ENCODE measurements around the gene SLC26A3. TPM values are rescaled to one million over a fixed set of nuclear protein-coding genes. Genes with fewer than 3 reads are reported as not detected.

Gene SLC26A3
- total and polyA plus RNA-seq, 3 donors from 2014 or later: 1.1 to 1.3 TPM; not detected in 1

DNA sequence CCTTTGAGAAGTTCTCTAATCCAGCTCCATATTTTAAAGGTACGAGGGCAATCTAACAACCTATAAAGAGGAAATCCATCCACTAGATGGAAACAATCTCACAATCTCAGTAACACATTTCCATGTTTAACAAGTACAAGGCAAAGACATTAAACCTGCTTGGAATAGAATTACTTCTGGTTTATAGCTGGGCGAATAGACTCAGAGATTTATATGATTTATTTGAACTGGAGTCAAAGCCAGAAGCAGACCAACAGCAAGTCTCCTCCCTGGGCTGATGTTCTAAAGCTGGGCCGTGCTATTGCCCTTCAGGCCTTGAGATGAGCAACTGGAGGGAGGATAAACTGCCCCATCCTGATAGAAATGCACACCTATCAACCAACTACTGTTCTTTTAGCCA, 25.3 kb downstream of the SLC26A3 start:
- no peak overlapping the region for H3K27ac ChIP-seq
- no peak for DNase-seq
- no peak overlapping the region for H3K4me3 ChIP-seq
- no peak for TF ChIP-seq CTCF (IDR thresholded peaks at IDR 0.05)
- TF ChIP-seq POLR2A (IDR thresholded peaks at IDR 0.05): no peak
- WGBS, 2 donors: 91 to 96% methylated on average over 3 of the region's 3 CpGs
- H3K9me3 ChIP-seq: no peaks in the 10 kb centered on the region
- H3K36me3 ChIP-seq (ENCODE audit: low read depth, missing control alignments): no peaks in the 10 kb centered on the region
- intact Hi-C loops (cut with DNase I; ENCODE audit: low total_unique reads): no loop called here
- H3K4me1 ChIP-seq: no peaks in the 10 kb centered on the region
- H3K27me3 ChIP-seq: no peaks in the 10 kb centered on the region

DNA sequence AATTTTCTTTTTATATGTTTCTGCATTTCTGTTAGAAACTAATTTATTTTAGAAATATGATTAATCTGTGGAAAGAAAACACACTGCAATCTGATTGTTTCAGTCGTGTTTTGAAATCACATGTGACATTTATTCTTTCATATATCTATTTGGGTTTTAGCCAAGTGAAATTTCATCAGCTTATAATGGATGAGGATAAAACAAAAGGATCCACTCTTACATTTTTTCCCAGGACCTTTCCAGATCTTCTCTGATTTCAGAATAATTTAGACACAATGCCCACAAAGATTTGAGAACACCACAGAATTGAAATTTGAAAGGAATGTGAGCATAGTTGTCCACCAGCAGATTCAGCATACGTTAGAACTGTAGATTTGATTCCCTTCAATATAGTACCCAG, 30.0 kb downstream of the SLC26A3 start:
- no peaks in the 10 kb centered on the region for H3K36me3 ChIP-seq (ENCODE audit: low read depth, missing control alignments)
- 54 to 55% methylated on average over 2 of the region's 2 CpGs for WGBS, 2 donors
- no peaks in the 10 kb centered on the region for H3K9me3 ChIP-seq
- intact Hi-C loops (cut with DNase I; ENCODE audit: low total_unique reads): no loop called here
- H3K27ac ChIP-seq: no peak overlapping the region
- no peak overlapping the region for H3K4me3 ChIP-seq
- TF ChIP-seq POLR2A (IDR thresholded peaks at IDR 0.05) (no peak), CTCF (IDR thresholded peaks at IDR 0.05) (no peak)
- no peak for DNase-seq
- H3K27me3 ChIP-seq: no peaks in the 10 kb centered on the region
- H3K4me1 ChIP-seq: no peaks in the 10 kb centered on the region

DNA sequence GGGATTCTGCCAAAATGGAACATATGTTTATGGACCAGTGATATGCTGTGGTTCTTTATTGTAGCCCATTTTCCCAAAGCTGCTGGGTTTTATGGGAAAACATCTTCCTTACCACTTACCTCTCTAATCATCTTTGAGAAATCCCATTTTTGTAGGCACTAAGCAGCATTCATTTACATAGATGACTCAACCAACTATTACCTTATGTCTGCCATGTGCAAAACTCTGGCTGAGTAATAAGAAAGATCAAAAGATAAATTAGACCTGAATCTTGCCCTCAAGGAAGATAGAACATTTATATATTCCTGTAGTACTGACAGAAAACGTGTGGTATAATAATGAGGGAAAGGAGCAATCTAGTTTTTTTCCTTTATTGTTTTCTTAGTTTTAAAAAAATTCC, 34.8 kb downstream of the SLC26A3 start:
- H3K4me1 ChIP-seq: no peaks in the 10 kb centered on the region
- TF ChIP-seq POLR2A (IDR thresholded peaks at IDR 0.05): no peak
- no peak for TF ChIP-seq CTCF (IDR thresholded peaks at IDR 0.05)
- H3K4me3 ChIP-seq: no peak overlapping the region
- H3K9me3 ChIP-seq: no peaks in the 10 kb centered on the region
- DNase-seq: no peak
- no peaks in the 10 kb centered on the region for H3K27me3 ChIP-seq
- H3K36me3 ChIP-seq (ENCODE audit: low read depth, missing control alignments): no peaks in the 10 kb centered on the region
- no peak overlapping the region for H3K27ac ChIP-seq
- 68 to 80% methylated on average over 1 of the region's 1 CpG for WGBS, 2 donors
- intact Hi-C loops (cut with DNase I; ENCODE audit: low total_unique reads): no loop called here

DNA sequence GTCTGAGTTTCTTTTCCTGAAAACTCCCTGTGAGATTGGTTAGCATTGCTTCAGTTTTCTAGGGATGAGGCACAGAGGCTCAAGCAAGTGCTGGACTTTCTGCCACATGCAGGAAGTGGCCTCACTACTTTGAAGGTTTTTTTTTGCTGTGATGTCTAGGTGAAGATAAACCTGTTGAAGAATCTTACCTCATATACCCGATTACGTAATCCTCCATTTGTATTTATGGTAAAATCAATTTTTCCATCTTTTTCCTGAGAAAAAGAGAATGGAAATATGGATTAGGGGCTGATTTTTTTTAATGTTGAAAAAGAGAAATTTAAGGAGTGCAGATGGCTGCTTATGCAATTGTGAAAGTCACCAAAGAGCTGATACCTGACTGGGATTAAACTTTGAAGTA, 35.6 kb downstream of the SLC26A3 start:
- Histone ChIP-seq H3K9me3 (no peaks in the 10 kb centered on the region), H3K4me1 (no peaks in the 10 kb centered on the region), H3K36me3 (ENCODE audit: low read depth, missing control alignments) (no peaks in the 10 kb centered on the region), H3K27ac (no peak overlapping the region), H3K27me3 (no peaks in the 10 kb centered on the region), H3K4me3 (no peak overlapping the region)
- intact Hi-C loops (cut with DNase I; ENCODE audit: low total_unique reads): no loop called here
- no peak for DNase-seq
- TF ChIP-seq CTCF (IDR thresholded peaks at IDR 0.05): no peak
- TF ChIP-seq POLR2A (IDR thresholded peaks at IDR 0.05): no peak
- WGBS, 2 donors: 95 to 98% methylated on average over 2 of the region's 2 CpGs

GRCh38 chr7:107758667-107759066, 44.4 kb downstream of the SLC26A3 start:
- no peak for DNase-seq
- no peak overlapping the region for H3K4me3 ChIP-seq
- 94 to 100% methylated on average over 1 of the region's 1 CpG for WGBS, 2 donors
- no peaks in the 10 kb centered on the region for H3K9me3 ChIP-seq
- no peaks in the 10 kb centered on the region for H3K27me3 ChIP-seq
- no peaks in the 10 kb centered on the region for H3K36me3 ChIP-seq (ENCODE audit: low read depth, missing control alignments)
- H3K4me1 ChIP-seq: no peaks in the 10 kb centered on the region
- no peak for TF ChIP-seq CTCF (IDR thresholded peaks at IDR 0.05)
- no peak for TF ChIP-seq POLR2A (IDR thresholded peaks at IDR 0.05)
- intact Hi-C loops (cut with DNase I; ENCODE audit: low total_unique reads): no loop called here
- no peak overlapping the region for H3K27ac ChIP-seq

All from testis (tissue), 3 donors.